NCI-H187 (cell line): ENCODE measurements around the gene HMGN4.

Experiments used
- DNase-seq, 2 experiments: peaks; one replicate each; lab custom pipeline; 2025; lab: John Stamatoyannopoulos, UW

HMGN4 gene

DNA sequence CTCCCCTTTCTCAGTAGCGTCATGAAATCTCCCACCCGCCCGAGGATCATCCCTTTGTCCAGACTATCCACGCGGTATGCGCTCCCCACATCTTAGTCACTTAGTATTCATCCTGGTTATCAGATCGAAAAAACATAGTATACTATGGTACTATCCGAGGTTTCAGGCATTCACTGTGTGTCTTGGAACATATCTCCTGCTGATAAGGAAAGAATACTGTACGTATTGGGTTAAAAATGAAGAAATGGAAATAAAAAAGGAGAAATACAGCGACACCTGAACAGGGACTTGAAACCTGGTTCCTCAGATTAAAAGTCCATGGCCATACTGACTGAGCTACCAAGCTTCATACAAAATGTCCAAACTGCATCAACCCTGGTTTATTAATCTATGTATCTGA lies 14.0 kb downstream of the HMGN4 start:
- no peak for DNase-seq

DNA sequence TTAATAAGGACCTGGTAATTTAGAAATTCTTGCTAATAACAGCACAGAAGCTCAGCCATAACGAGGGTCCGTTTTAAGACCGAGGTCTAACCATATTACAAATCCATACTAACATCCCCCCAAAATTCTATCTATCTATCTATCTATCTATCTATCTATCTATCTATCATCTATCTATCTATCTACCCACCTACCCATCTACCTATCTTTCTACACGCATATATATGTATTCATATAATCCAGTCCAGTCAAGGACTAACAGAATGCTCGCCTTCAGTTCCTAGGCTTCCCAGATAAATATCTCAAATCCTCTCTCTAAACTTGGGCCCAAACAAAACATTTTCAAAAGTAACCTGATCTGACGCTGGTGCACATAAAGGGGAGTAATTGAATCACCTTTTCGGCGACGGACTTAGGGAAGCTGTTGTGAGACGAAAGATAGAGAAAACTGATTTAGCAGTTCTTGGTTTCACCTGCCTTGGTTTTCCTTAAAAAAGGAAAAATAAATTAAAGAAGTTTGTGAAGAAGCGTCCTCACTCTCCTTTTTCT lies 14.5 kb downstream of the HMGN4 start:
- DNase-seq: no peak

DNA sequence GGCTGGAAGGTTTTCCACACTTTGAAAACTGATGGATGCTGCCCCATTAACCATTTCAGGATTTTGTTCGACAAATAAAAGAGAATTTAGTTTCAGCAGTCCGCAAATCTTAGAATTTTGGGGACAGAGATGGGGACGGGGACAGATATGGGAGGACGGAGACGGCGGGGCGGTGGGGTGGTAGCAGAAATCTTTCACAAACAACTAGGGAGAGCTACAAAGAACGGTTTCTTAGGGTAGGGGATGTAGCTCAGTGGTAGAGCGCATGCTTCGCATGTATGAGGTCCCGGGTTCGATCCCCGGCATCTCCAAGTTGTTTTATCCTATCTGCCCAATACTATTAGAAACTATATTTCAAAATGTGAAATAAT lies 15.1 kb downstream of the HMGN4 start:
- peak; percentile 4 to 82 for DNase-seq

DNA sequence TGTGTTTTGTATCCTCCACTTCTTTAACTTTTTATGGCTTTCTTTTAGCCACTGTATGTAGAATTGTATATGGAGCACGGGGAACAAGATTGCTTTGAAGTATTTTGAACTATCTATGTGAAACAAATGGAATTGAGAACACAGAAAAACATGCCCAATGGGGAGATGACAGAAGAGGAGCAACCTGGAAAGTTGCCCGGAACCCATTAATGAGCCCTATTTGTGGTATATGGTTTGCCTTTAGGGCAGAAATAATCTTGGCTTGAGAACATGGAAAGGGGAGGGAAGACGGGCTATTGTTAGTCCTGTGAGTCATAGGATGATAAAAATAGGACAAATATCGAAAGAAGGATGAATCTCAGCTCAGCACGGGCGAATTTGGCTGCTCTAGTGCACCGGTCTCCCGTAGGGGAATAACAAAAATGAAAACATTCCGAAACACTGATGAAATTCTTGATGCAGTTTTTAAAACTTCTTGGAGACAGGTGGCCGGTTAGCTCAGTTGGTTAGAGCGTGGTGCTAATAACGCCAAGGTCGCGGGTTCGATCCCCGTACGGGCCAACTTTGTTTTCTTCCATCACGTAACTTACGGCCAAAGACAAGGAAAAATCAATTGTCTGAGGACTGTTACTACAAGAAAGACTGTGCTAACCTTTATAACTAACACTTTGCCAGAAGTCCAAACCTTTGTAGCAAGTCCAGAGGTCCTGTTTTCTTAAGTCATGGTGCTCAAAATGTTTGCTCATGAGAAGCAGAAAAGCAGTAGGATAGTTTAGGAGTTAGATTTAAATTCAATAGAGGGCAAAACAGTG lies 15.7 kb downstream of the HMGN4 start:
- peak; percentile 62 to 89 for DNase-seq

DNA sequence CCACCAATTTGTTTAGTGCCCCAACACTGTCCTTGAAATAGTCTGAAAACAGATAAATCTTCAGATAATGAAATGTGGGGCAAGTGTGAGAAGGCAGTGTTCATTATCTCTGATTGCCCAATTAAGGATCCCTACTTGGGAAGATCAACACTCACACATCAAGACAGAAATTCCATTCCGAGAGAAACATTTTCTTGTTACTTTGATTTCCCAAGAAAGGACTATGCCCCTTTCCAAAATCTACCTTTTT lies 16.2 kb downstream of the HMGN4 start:
- no peak for DNase-seq

DNA sequence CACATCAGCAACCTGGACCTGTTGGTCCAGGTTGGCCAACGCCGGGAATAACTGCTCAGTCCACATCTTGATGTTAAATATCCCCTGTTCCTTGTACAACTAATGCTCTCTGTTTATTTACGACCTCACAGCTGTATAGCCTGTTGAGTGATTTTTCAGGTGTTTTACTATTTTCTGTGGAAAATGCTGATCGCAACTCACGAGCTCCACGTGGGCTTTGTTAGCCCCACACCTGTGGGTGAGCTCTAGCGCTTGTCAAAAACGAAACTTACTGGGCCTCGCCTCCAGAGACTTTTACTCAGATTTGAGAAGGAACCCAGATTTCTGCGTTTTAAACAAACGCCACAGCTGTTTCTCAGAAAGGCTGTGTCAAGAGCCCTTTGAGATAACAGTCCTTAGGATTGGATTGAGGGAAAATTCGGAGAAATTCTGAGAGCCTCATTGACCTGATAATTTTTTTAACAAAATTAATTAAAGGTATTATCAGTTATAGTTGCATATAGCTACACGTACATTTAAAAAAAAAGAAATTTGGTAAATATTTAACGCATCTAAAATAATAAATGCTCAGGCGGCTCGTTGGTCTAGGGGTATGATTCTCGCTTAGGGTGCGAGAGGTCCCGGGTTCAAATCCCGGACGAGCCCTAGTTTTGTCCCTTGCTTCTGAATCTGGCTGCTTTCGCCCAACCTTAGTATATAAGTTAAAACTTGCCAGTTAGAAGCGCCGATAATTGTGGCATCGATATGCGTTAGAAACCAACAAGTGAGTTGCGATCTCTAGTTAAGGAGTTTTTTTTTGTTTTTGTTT lies 16.7 kb downstream of the HMGN4 start:
- DNase-seq: no peak

DNA sequence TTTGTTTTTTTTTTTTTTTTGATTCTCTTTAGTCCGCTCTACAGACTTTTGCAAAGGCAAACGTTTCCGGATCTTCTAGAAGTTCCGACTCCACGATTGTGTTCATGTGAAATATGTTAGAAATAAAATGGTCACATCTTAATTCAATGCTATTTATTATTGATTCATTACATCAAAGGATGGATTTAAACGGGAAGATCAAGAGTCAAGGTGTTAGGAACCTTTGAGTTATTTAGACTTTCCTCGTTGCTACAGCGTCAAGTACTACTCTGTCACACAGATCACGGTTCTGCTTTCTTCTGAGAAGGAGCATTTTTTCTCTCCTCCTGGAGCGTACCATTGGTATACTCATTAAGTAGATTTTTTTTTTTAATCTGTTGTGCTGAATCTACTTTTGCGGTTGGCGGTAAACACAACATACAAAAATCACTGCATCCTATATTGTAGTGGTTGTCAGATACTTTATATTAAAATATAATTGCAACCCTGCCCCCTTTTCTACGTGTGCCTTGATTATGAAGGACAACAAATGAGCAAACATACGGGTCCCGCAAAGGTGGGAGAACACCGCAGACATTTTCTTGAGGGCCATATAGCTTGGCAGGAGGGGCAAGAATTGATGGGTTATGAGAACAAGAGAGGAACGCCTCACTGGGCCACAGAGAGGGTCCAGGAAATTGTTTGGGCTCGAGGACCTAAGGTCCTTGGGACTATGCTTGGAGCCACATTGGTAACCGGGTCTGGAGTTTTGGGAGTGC lies 17.5 kb downstream of the HMGN4 start:
- DNase-seq: no peak

DNA sequence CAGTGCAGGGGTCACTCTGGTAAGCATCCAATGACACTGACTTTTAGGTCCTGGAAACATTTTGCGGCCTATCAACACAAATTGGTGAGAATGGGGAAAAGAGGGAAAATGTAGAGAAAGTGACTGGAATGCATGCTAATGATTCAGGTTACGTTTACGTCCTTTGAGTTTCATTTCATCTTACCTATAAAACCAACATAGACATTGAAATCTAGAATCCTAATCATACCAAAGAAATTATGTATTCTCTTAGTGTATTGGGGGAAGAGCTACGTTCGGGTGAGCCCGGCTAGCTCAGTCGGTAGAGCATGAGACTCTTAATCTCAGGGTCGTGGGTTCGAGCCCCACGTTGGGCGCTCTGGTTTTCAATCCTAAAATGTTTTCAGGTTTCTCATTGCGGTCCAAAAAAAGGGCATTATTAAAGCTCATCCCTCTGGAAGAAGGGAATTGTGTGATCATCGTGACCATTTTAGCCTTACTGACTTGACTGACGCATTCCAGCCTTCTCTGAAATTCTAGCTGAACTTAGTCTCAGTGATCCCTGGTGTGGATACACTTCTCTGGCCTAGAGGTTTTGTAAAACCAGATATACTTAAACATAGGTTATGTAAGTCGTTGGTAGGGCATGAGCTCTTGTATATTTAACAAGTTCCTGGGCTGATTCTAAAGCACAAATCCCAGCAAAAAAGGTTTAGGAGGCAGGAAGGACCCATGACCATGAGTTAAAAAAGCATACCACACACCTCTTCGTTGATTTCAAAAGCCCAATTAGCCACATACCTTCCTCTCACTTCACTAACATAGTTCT lies 18.3 kb downstream of the HMGN4 start:
- no peak for DNase-seq

DNA sequence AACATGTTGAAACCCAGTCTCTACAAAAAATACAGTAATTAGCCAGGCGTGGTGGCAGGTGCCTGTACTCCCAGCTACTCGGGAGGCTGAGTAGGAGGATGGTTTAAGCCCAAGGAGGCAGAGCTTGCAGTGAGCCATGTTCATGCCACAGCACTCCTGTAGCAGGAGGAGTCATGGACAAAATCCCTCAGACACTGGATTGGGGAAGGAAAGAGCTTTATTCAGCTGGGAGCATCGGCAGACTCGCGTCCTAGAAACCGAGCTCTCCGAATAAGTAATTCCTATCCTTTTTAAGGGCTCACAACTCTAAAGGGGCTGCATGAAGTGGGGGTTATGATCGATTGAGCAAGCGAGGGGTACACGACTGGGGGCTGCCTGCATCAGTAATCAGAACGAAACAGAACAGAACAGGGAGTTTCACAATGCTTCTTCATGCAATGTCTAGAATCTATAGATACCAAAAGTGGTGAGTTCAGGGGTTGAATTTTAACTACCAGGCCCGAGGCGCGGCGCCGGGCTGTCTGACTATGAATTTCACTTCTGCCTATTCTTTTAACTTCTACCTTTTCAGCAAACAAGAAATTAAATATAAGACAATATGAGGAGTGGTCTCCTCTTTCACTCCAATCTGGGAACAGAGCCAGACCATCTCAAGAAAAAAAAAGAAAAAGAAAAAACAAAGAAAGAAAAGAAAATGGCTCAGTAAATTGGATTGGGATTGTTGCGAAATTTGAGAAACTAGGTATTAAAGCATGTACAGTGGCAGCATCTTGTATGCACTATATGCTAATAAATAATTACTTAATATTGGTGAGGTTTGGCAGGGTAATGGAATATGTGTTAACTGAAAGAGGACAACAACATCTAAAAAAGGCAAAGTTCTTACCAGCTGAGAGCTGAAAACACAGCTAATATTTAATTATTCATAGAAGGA lies 23.6 kb downstream of the HMGN4 start:
- no peak for DNase-seq

DNA sequence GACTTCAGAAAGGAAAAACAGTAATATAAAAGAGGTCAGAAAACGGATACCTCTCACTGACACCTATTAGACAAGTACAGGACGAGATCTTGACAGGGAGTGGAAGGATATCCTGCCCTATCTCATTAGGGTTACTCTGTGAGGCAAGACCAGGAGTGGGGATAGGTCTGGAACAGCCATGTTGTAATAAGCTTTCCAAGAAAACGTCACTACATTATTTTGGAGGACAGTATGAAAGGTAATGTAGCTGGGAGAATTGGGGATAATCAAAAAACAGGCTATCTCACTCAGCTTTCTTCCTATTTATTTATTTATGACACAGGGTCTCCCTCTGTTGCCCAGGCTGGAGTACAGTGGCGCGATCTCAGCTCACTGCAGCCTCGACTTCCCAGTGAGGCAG lies 25.3 kb downstream of the HMGN4 start:
- DNase-seq: no peak

DNA sequence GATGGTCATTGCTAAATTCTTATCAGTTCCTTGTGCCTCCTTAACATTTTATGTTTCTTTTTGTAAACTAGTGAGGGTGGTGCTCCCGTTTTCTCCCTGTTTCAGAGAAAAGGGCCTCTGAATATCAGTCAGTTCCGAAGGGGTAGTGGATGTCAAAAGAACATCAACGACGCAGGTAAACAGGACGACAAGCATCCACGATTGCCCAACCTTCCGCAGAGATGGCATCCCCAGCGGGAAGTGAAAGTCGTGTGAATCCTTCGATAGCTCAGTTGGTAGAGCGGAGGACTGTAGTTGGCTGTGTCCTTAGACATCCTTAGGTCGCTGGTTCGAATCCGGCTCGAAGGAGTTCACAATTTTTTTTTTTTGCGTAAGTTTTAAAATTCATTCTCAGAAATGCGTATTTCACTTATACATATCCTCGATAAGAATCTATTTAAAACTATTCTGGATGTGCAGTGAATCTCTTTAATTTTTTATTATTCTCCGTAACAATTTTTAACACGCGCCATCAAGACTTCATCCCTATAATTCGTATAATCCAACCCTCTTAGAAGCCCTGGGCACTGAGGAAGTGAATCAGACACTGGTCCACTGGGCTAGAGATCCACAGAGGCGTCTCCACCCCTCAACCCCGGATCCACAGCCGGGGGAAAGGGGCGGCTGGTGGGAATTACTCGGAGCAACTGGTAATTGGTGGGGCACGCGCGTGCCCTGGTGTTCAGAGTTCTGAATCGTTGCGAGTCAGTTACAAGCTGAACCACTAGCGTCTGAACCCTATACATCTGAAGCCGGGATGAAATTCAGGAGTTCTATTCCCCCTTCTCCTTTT lies 30.7 kb downstream of the HMGN4 start:
- DNase-seq: peak; percentile 79 to 98

DNA sequence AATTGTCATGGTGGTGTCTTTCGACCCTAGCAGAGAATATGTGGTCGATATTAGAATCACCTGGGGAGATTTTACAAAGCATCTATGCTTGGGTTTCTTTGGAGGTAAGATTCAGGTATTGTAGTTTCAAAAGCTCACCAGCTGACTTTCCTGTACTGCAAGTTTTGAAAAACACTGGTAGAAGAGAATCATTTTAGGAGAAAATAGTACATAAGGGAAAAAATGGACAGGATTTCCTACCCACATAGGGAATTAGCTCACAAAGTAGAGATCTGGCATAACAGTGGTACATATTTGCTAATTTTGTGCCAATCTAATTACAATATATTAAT lies 31.2 kb downstream of the HMGN4 start:
- DNase-seq: no peak

DNA sequence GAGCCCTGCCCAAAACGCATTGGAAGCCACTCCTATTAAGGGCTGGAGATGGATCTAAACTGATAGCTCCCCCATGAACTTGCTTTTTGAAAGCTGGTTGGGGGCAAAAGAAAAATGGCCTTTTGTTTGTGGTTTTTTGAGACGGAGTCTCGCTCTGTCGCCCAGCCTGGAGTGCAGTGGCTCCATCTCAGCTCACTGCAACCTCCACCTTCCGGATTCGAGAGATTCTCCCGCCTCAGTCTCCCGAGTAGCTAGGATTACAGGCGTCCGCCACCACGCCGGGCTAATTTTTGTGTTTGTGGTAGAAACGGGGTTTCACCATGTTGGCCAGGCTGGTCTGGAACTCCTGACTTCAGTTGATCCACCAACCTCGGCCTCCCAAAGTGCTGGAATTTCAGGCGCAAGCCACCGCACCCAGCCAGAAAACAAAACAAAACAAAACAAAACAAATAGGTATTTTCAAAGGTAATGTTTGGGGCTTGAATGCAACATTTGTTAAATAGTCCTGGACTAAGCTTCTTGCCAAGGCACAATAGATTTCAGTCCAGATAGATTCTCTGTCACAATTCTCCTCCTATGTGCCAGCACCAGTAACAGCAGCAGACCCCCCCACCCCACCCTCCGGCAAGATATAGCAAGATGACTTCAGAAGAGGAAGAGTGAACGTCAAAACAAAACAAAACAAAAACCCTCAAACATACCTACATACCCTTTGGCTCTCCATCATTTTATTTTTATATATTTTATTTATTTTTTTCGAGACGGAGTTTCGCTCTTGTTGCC lies 32.1 kb downstream of the HMGN4 start:
- no peak for DNase-seq

DNA sequence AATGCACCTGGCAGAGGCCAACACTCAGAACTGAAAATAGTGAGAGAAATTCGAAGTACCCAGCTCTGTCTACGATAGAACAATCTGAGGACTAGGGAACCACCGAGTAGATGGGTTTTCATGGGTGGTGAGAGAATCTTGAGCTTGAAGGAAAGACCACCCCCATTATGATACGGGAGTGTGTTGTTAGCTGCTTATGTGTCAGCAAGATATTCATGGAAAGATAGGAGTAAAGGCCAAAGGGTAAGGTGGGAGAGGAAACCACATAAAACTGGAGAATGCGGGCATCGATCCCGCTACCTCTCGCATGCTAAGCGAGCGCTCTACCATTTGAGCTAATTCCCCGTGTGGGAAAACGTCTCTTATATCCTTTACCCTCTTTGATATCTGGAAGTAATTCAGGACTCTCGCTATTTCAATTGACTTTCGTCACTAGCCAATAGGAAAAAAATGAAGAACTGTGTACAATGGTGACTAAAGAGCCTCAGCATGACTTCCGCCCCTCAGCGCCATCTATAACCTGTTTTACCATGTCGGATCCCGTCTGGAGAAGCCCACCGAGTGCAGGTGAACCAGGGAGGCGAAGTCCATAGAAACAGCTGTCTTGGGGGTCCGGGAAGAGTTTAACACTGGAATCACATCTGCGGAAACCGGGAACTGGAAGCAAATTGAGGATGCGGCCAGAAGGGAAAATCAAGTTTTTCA lies 33.6 kb downstream of the HMGN4 start:
- DNase-seq: peak; percentile 35 to 82

DNA sequence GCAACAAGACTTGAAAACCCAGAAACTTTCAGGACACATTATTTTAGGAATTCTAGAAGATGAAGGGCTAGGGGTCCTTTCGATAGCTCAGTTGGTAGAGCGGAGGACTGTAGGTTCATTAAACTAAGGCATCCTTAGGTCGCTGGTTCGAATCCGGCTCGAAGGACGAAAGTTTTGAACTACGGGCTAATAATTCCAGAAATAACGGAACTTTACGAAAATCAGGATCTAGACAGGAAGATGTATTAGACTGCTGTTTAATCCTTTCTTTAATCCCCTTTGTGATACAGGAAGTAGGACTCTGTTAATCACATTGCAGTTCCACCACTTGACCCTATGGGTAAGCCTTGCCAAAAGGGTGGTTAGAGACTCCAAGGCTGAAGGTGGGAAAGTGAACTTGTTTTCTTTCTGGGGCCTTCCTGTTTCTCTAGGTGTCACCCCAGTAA lies 37.4 kb downstream of the HMGN4 start:
- no peak for DNase-seq

DNA sequence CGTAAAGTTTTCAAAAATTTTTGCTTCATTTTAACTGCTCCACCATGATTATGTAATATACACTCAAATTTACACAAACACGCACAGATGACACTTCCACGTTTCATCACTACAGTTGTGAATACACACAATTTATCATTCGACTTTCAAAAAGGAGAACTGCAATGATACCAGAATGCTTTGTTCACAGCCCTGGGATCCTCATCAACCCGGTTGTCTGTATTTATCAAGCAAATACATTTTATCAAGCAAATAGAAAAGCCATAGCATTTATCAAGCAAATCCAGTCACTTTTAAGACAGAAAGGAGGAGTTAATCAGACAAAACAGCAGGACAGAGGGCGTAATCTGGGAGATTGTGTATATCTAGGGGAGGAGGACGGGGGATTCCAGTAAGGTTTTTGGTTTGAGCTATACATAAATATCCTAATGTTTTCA lies 38.3 kb downstream of the HMGN4 start:
- no peak for DNase-seq

DNA sequence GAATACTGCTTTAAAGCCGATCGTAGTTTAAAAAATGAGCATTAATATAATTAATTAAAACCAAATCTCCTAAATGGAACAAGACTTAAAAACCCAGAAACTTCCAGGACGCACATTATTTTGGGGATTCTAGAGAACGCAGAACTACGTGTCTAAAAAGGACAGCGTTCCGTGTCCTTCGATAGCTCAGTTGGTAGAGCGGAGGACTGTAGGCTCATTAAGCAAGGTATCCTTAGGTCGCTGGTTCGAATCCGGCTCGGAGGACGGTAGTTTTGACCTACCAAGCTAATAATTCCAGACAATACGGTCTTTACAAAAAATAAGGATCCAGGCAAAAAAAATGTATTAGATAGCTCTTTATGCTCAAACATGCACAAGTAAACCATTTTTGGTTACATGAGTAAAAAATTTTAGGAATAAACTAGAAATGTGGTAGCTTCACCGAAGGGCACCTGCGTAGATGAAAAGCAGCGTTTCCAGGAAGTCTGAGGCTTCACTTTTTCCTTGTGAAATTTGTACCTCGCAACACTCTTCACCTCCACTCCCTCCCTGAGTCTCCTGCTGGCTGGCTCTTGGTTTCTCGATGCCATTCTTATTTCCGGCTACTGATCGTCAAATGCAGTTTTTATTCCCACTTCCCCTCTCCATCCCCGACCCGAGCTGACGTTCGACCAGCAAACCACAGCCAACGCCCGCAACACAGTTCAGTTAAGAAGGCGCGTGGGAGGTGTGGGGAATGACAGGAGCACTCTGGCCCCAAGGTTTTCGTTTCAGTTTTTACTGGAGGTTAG lies 39.0 kb downstream of the HMGN4 start:
- DNase-seq: no peak

DNA sequence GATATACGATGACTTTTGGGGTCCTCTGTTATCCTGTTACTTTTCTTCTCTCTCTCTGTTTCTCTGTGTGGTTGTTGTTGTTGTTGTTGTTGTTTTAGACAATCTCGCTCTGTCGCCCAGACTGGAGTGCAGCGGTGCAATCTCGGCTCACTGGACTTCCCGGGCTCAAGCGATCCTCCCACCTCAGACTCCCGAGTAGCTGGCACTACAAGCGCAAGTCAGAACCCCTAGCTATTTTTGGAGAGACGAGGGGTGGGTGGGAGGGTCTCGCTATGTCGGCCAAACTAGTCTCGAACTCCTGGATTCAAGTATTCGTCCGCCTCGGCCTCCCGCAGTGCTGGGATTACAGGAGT lies 39.5 kb downstream of the HMGN4 start:
- no peak for DNase-seq
